GM11168 (cell line): ENCODE measurements around the gene GPR139.

Experiments
- in situ Hi-C: fragments of 300-500 bp; cut with MboI; formaldehyde crosslinking; loops from one replicate; pipeline ENCODE4 v1.12.0; 2022; ENCODE audit warnings: low sequenced_read_pairs; ENCODE audit not compliant: unreplicated experiment

GPR139 gene

GRCh38 chr16:20073203-20074098 is at the start of gene GPR139:
Gene GPR139, minus strand, starts transcription at chr16:20073890. Its CDS starts 274 bp downstream, at chr16:20073616.
- in situ Hi-C loops: no loop called here

GRCh38 chr16:20122011-20122410 is 48.3 kb upstream of the GPR139 start:
- in situ Hi-C loops: no loop called here

- in situ Hi-C loops: no loop called here
Measured at GRCh38 chr16:20114356-20114755, 40.7 kb upstream of the GPR139 start.

GRCh38 chr16:20111143-20111542 is 37.5 kb upstream of the GPR139 start:
- in situ Hi-C loops: no loop called here

GRCh38 chr16:20107083-20107482 is 33.4 kb upstream of the GPR139 start:
- in situ Hi-C loops: no loop called here

GRCh38 chr16:20104563-20105183 is 31.0 kb upstream of the GPR139 start:
- in situ Hi-C loops: no loop called here

GRCh38 chr16:20102521-20102920 is 28.8 kb upstream of the GPR139 start:
- in situ Hi-C loops: no loop called here

- in situ Hi-C loops: no loop called here
Measured at GRCh38 chr16:20102021-20102420, 28.3 kb upstream of the GPR139 start.

GRCh38 chr16:20099375-20099774 is 25.7 kb upstream of the GPR139 start:
- in situ Hi-C loops: no loop called here

- in situ Hi-C loops: no loop called here
Measured at GRCh38 chr16:20094157-20094556, 20.5 kb upstream of the GPR139 start.

- in situ Hi-C loops: no loop called here
Measured at GRCh38 chr16:20089246-20089965, 15.7 kb upstream of the GPR139 start.

GRCh38 chr16:20084624-20085226 is 11.0 kb upstream of the GPR139 start:
- in situ Hi-C loops: no loop called here

- in situ Hi-C loops: no loop called here
Measured at GRCh38 chr16:20079106-20079505, 5.4 kb upstream of the GPR139 start.

GRCh38 chr16:20075243-20075642 is 1.6 kb upstream of the GPR139 start:
- in situ Hi-C loops: no loop called here

GRCh38 chr16:20074099-20074991 is 655 bp upstream of the GPR139 start:
- in situ Hi-C loops: no loop called here

GRCh38 chr16:20072874-20073202 is 852 bp downstream of the GPR139 start:
- in situ Hi-C loops: no loop called here

GRCh38 chr16:20072146-20072873 is 1.4 kb downstream of the GPR139 start:
- in situ Hi-C loops: no loop called here

- in situ Hi-C loops: no loop called here
Measured at GRCh38 chr16:20064931-20065330, 8.8 kb downstream of the GPR139 start.

GRCh38 chr16:20064520-20064919 is 9.2 kb downstream of the GPR139 start:
- in situ Hi-C loops: no loop called here
